OCI-LY7 (cell line): ENCODE results near the gene KDSR. TPM values are rescaled to one million over a fixed set of nuclear protein-coding genes. Genes with fewer than 3 reads are reported as not detected.

Experiments
- BruUV-seq: library from RNA; stranded (reverse); fragments of 400-500 nt; replicated peaks from 2 replicates; lab custom pipeline; 2021; lab: Mats Ljungman, UMichigan
- CTCF ChIA-PET: fragments of 300-600 bp; sonication (Branson Sonifier 250); formaldehyde crosslinking; loops from one replicate; lab custom pipeline; 2022; ENCODE audit warnings: antibody characterized with exemption; ENCODE audit not compliant: unreplicated experiment; lab: Charles Lee
- POLR2A ChIA-PET: fragments of 300-600 bp; sonication (Branson Sonifier 250); formaldehyde crosslinking; loops from one replicate; lab custom pipeline; 2022; ENCODE audit warnings: antibody characterized with exemption; lab: Charles Lee
- DNase-seq: peaks from one replicate; pipeline ENCODE4 v3.0.0-alpha.2; 2015; ENCODE audit warnings: low spot score
- H2AFZ ChIP-seq: fragments of 200-600 bp; sonication (generic), shearing (Covaris generic); 2 replicates; pipeline ENCODE4 v1.6.1; 2014; ENCODE audit warnings: mild to moderate bottlenecking, antibody characterized with exemption, low read length, moderate library complexity
- H3K27ac ChIP-seq: fragments of 200-600 bp; sonication (generic); 2 replicates; pipeline ENCODE4 v1.5.1; 2014; ENCODE audit warnings: mixed run types, low read depth, mild to moderate bottlenecking, moderate library complexity, low read length, inconsistent platforms; ENCODE audit not compliant: poor library complexity, severe bottlenecking
- H3K36me3 ChIP-seq: fragments of 200-600 bp; sonication (generic); 2 replicates; pipeline ENCODE4 v1.6.1; 2014; ENCODE audit warnings: mild to moderate bottlenecking, antibody characterized with exemption, low read length, moderate library complexity, mixed read lengths; ENCODE audit not compliant: insufficient read depth
- H3K4me1 ChIP-seq: fragments of 200-600 bp; sonication (generic); 2 replicates; pipeline ENCODE4 v1.5.1; 2014; ENCODE audit warnings: mild to moderate bottlenecking, low read length; ENCODE audit not compliant: insufficient read depth, poor library complexity, severe bottlenecking
- H3K4me2 ChIP-seq: fragments of 200-600 bp; sonication (generic); 2 replicates; pipeline ENCODE4 v1.6.1; 2014; ENCODE audit warnings: mild to moderate bottlenecking, low read length
- H3K4me3 ChIP-seq: fragments of 200-600 bp; sonication (generic); 2 replicates; pipeline ENCODE4 v1.5.1; 2014; ENCODE audit warnings: mild to moderate bottlenecking, low read depth, low read length; ENCODE audit not compliant: poor library complexity, severe bottlenecking
- H3K79me2 ChIP-seq: fragments of 200-600 bp; sonication (generic); 2 replicates; pipeline ENCODE4 v1.6.1; 2016; ENCODE audit warnings: low read depth, mild to moderate bottlenecking, low read length, moderate library complexity, mixed read lengths; ENCODE audit not compliant: insufficient read depth
- H3K9me2 ChIP-seq: fragments of 200-600 bp; sonication (generic); 2 replicates; pipeline ENCODE4 v1.6.1; 2016; ENCODE audit warnings: mild to moderate bottlenecking, low read length, mixed read lengths; ENCODE audit not compliant: insufficient read depth
- H3K9me3 ChIP-seq: fragments of 200-600 bp; sonication (generic); 2 replicates; pipeline ENCODE4 v1.6.1; 2014; ENCODE audit warnings: mild to moderate bottlenecking, mixed run types, low read length, mixed read lengths
- H4K20me1 ChIP-seq: fragments of 200-600 bp; sonication (generic); 2 replicates; pipeline ENCODE4 v1.6.1; 2014; ENCODE audit warnings: mild to moderate bottlenecking, antibody characterized with exemption, low read length, moderate library complexity, mixed read lengths; ENCODE audit not compliant: insufficient read depth
- EZH2phosphoT487 ChIP-seq: fragments of 200-600 bp; sonication (generic); IDR thresholded peaks from 2 replicates; pipeline ENCODE4 v1.6.1; 2018; ENCODE audit warnings: low read depth, borderline replicate concordance, mild to moderate bottlenecking, mixed run types, antibody characterized with exemption, low read length, moderate library complexity, mixed read lengths
- intact Hi-C: fragments of 100-400 bp; cut with micrococcal nuclease; formaldehyde crosslinking; loops from one replicate; pipeline ENCODE4 v1.10.0; 2022; ENCODE audit not compliant: unreplicated experiment
- total RNA-seq, 2 experiments: library from RNA; depleted of rRNA in 1 of 2; stranded (reverse); fragments of >200 nt in 1 of 2; shearing (Covaris generic) in 1 of 2; gene quantifications; 2 replicates each; pipeline ENCODE4 v1.2.3, GENCODE V29; 2014 to 2022
- TF ChIP-seq, protein P1 (sequence below): fragments of 200-600 bp; sonication (generic); conservative IDR thresholded peaks from 2 replicates; pipeline ENCODE4 v1.5.1; 2014; ENCODE audit warnings: mild to moderate bottlenecking, antibody characterized with exemption, low read length, moderate library complexity, mixed read lengths

KDSR gene
- total RNA-seq, 2 experiments from 2014 or later = 6.5 to 13.4 TPM

DNA sequence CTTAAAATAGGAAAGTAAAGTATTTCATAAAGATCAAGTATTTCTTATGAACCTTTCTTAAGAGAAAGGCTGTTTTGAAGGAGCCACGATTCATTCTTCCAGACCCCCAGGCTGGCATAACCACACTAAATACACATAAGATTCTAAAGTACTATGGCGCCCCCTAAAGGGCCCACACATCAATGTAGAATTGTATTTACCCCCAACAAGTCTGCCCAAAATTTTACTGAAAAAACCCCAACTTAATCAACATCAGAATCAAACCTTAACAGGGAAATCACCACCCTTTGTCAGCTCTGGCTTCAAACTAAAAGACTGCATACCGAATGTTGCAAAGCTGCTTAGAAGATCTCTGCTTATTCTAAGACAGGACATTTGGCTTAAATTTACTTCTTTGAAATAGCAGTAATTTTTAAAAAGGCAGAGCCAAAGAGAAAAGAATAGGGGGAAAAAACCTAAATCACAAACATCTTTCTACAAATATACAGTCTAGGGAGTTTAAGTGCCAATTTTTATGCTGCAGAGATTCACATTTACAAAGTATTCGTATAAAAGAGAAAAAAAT, 27.0 kb downstream of the KDSR start:
- Histone ChIP-seq H3K4me3 (no peak overlapping the region), H2AFZ (no peak overlapping the region), H4K20me1 (no peaks in the 10 kb centered on the region), H3K4me1 (no peaks in the 10 kb centered on the region), H3K4me2 (no peak overlapping the region), H3K9me3 (no peaks in the 10 kb centered on the region), H3K79me2 (no peaks in the 10 kb centered on the region), H3K9me2 (no peaks in the 10 kb centered on the region), H3K36me3 (no peaks in the 10 kb centered on the region; the same call in 1 of the 2 replicates), H3K27ac (no peak overlapping the region)
- ChIA-PET CTCF (interaction anchor here (1.0 kb wide), 1 partner anchor 100 kb away, joined by 5 read pairs; no protein-coding TSS in a partner anchor), POLR2A (no interaction called here)
- TF ChIP-seq, protein P1, sequence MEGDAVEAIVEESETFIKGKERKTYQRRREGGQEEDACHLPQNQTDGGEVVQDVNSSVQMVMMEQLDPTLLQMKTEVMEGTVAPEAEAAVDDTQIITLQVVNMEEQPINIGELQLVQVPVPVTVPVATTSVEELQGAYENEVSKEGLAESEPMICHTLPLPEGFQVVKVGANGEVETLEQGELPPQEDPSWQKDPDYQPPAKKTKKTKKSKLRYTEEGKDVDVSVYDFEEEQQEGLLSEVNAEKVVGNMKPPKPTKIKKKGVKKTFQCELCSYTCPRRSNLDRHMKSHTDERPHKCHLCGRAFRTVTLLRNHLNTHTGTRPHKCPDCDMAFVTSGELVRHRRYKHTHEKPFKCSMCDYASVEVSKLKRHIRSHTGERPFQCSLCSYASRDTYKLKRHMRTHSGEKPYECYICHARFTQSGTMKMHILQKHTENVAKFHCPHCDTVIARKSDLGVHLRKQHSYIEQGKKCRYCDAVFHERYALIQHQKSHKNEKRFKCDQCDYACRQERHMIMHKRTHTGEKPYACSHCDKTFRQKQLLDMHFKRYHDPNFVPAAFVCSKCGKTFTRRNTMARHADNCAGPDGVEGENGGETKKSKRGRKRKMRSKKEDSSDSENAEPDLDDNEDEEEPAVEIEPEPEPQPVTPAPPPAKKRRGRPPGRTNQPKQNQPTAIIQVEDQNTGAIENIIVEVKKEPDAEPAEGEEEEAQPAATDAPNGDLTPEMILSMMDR = peak; percentile 78
- TF ChIP-seq EZH2phosphoT487 = no peak
- no TSS peak for BruUV-seq
- DNase-seq = peak; percentile 45
- intact Hi-C loops = loop anchor here (5.0 kb wide), 1 partner anchor 323 kb away; no protein-coding TSS in a partner anchor

DNA sequence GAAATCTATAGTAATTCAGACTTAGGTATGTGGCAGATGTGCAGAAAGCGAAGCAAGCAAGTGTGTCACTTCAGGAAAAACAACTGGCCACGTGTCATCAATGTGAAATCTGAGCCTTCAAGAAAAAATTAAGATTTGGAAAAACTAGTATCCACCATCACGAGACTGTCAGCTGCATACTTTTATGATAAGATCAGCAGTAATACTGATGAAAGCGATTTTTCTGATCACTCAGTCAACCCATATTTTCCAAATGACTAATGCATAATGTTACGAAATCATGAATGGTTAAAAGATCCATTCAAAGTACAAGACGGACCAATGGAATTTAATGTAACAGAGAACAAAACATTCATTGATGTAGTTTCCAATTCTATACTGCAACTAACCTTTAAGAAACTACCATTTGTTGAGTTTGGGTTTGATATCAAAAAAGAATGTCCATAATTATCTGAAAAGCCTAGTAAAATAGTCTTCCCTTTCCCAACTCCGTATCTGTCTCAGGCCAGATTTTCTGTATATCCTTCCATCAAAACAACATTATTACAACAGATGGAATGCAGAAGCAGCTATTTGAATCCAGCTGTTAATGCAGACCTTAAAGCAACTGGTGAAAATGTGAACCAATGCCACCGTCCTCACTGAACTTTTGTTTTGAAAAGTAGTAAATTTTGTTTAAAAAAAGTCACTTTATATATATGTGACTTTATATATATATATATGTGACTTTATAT, 30.5 kb downstream of the KDSR start:
- no peak for TF ChIP-seq EZH2phosphoT487
- TF ChIP-seq, protein P1 = no peak
- Histone ChIP-seq H3K79me2 (no peaks in the 10 kb centered on the region), H3K4me2 (no peak overlapping the region), H3K9me3 (no peaks in the 10 kb centered on the region), H3K4me3 (no peak overlapping the region), H3K27ac (no peak overlapping the region), H3K36me3 (no peaks in the 10 kb centered on the region; the same call in 1 of the 2 replicates), H3K4me1 (no peaks in the 10 kb centered on the region), H3K9me2 (no peaks in the 10 kb centered on the region), H4K20me1 (no peaks in the 10 kb centered on the region), H2AFZ (no peak overlapping the region)
- POLR2A ChIA-PET = no interaction called here
- DNase-seq = no peak
- CTCF ChIA-PET = no interaction called here
- BruUV-seq = no TSS peak
- intact Hi-C loops = no loop called here

DNA sequence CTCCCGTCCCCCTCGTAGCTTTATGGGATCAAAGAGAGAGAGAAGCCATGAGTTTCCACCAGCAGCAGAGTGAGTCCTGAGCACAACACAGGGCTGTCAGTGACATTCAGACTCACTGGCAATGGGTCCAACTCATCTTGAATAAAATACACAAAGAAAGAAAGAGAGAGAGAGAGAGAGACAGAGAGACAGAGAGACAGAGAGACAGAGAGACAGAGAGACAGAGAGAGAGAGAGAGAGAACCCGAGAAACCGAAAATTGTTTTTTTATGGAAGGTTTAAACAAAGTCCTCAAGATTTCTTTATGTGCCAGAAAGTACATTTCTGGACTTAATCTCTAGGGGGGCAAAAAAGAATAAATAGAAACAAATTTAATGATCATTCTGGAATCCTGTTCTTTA, 35.9 kb downstream of the KDSR start:
- no peaks in the 10 kb centered on the region for H3K9me2 ChIP-seq
- no peaks in the 10 kb centered on the region for H3K79me2 ChIP-seq
- no peaks in the 10 kb centered on the region for H3K4me1 ChIP-seq
- DNase-seq = no peak
- CTCF ChIA-PET = no interaction called here
- no peak overlapping the region for H2AFZ ChIP-seq
- intact Hi-C loops = no loop called here
- BruUV-seq = no TSS peak
- no peaks in the 10 kb centered on the region for H4K20me1 ChIP-seq
- no peak overlapping the region for H3K27ac ChIP-seq
- no peaks in the 10 kb centered on the region for H3K36me3 ChIP-seq
- no peak for TF ChIP-seq EZH2phosphoT487
- TF ChIP-seq, protein P1 = no peak
- POLR2A ChIA-PET = interaction anchor here (0.7 kb wide), 1 partner anchor 221 kb away, joined by 3 read pairs; no protein-coding TSS in a partner anchor
- H3K4me3 ChIP-seq = no peak overlapping the region
- no peaks in the 10 kb centered on the region for H3K9me3 ChIP-seq
- no peak overlapping the region for H3K4me2 ChIP-seq
